SU-DHL-6 (cell line): ENCODE data around the gene SCD5.

Experiments used
- H2AFZ ChIP-seq: fragments of 200-600 bp; sonication (generic); 2 replicates; pipeline ENCODE4 v1.6.1; 2014; ENCODE audit warnings: low read depth, mild to moderate bottlenecking, moderate library complexity, mixed read lengths, antibody characterized with exemption, low read length; ENCODE audit not compliant: severe bottlenecking
- H3F3A ChIP-seq: fragments of 200-600 bp; shearing (Covaris generic); 2 replicates; pipeline ENCODE4 v1.6.0; 2016; ENCODE audit warnings: antibody characterized with exemption, mild to moderate bottlenecking; ENCODE audit not compliant: insufficient read depth
- H3K27ac ChIP-seq: fragments of 200-600 bp; sonication (generic); 2 replicates; pipeline ENCODE4 v1.5.1; 2016; ENCODE audit warnings: low read depth, mild to moderate bottlenecking, low read length, moderate library complexity, mixed read lengths
- H3K27me3 ChIP-seq: fragments of 200-600 bp; sonication (generic), shearing (Covaris generic); 2 replicates; pipeline ENCODE4 v1.6.0; 2014; ENCODE audit warnings: mild to moderate bottlenecking, low read length
- H3K36me3 ChIP-seq: fragments of 200-600 bp; sonication (generic); 2 replicates; pipeline ENCODE4 v1.6.1; 2014; ENCODE audit warnings: mild to moderate bottlenecking, low read length, mixed read lengths
- H3K4me2 ChIP-seq: fragments of 300-600, 200-600 bp; shearing (Covaris generic), sonication (generic); 2 replicates; pipeline ENCODE4 v1.6.0; 2014; ENCODE audit warnings: low read length, low read depth, mild to moderate bottlenecking; ENCODE audit not compliant: poor library complexity, severe bottlenecking
- H3K4me3 ChIP-seq: fragments of 200-600 bp; sonication (generic); 2 replicates; pipeline ENCODE4 v1.5.1; 2014; ENCODE audit warnings: antibody characterized with exemption, low read length, mild to moderate bottlenecking, mixed read lengths; ENCODE audit not compliant: insufficient read depth, poor library complexity, severe bottlenecking
- H3K79me2 ChIP-seq: fragments of 200-600 bp; sonication (generic); 2 replicates; pipeline ENCODE4 v1.6.1; 2014; ENCODE audit warnings: mild to moderate bottlenecking, low read length, moderate library complexity; ENCODE audit not compliant: insufficient read depth
- H3K9ac ChIP-seq: fragments of 200-600 bp; sonication (generic); 2 replicates; pipeline ENCODE4 v1.7.0; 2014; ENCODE audit warnings: mild to moderate bottlenecking, low read length
- H3K9me2 ChIP-seq: fragments of 200-600 bp; sonication (generic); replicated peaks from 2 replicates; pipeline ENCODE4 v1.6.1; 2014; ENCODE audit warnings: low read length; ENCODE audit not compliant: insufficient read depth
- H3K9me3 ChIP-seq: fragments of 200-600 bp; sonication (generic); 2 replicates; pipeline ENCODE4 v1.6.1; 2014; ENCODE audit warnings: low read length, mixed read lengths; ENCODE audit not compliant: insufficient read depth
- H4K20me1 ChIP-seq: fragments of 200-600 bp; sonication (generic); 2 replicates; pipeline ENCODE4 v1.6.1; 2014; ENCODE audit warnings: low read depth, mild to moderate bottlenecking, antibody characterized with exemption, low read length, moderate library complexity, mixed read lengths
- CTCF ChIP-seq: fragments of 200-600 bp; sonication (generic); IDR thresholded peaks from one replicate; pipeline ENCODE4 v1.5.1; 2017; ENCODE audit warnings: antibody characterized with exemption, mild to moderate bottlenecking, low read length, moderate library complexity; ENCODE audit not compliant: insufficient read depth, poor library complexity, severe bottlenecking
- EZH2phosphoT487 ChIP-seq: fragments of 200-600 bp; sonication (generic), shearing (Covaris generic); conservative IDR thresholded peaks from 2 replicates; pipeline ENCODE4 v1.6.1; 2018; ENCODE audit warnings: mild to moderate bottlenecking, antibody characterized with exemption, low read length, moderate library complexity, mixed read lengths

SCD5 gene

GRCh38 chr4:82741188-82741587 is 57.4 kb downstream of the SCD5 start:
- H2AFZ ChIP-seq, result no peak overlapping the region
- H3K4me3 ChIP-seq, result no peak overlapping the region
- H3K79me2 ChIP-seq, result no peaks in the 10 kb centered on the region
- H3K9me2 ChIP-seq, result no peaks in the 10 kb centered on the region
- no peak overlapping the region for H3K9ac ChIP-seq
- H3K9me3 ChIP-seq, result no peaks in the 10 kb centered on the region
- H4K20me1 ChIP-seq, result no peaks in the 10 kb centered on the region
- H3K4me2 ChIP-seq, result no peak overlapping the region
- no peak overlapping the region for H3K27ac ChIP-seq
- H3K36me3 ChIP-seq, result no peaks in the 10 kb centered on the region
- TF ChIP-seq EZH2phosphoT487, result no peak
- no peak for TF ChIP-seq CTCF
- H3K27me3 ChIP-seq, result no peaks in the 10 kb centered on the region
- H3F3A ChIP-seq, result no peaks in the 10 kb centered on the region

GRCh38 chr4:82739287-82740190 is 59.1 kb downstream of the SCD5 start:
- H3K36me3 ChIP-seq, result no peaks in the 10 kb centered on the region
- TF ChIP-seq EZH2phosphoT487 (no peak), CTCF (peak; percentile 82)
- H3K79me2 ChIP-seq, result no peaks in the 10 kb centered on the region
- no peaks in the 10 kb centered on the region for H4K20me1 ChIP-seq
- H3K4me2 ChIP-seq, result no peak overlapping the region
- no peaks in the 10 kb centered on the region for H3K9me3 ChIP-seq
- H3K9me2 ChIP-seq, result no peaks in the 10 kb centered on the region
- H3K27me3 ChIP-seq, result no peaks in the 10 kb centered on the region
- H3K4me3 ChIP-seq, result no peak overlapping the region
- H3K27ac ChIP-seq, result no peak overlapping the region
- no peaks in the 10 kb centered on the region for H3F3A ChIP-seq
- no peak overlapping the region for H3K9ac ChIP-seq
- H2AFZ ChIP-seq, result no peak overlapping the region

GRCh38 chr4:82737354-82737753 is 61.2 kb downstream of the SCD5 start:
- H3K36me3 ChIP-seq, result no peaks in the 10 kb centered on the region
- H3K4me3 ChIP-seq, result no peak overlapping the region
- TF ChIP-seq CTCF (no peak), EZH2phosphoT487 (no peak)
- no peak overlapping the region for H3K27ac ChIP-seq
- no peaks in the 10 kb centered on the region for H3K9me3 ChIP-seq
- H3K9ac ChIP-seq, result no peak overlapping the region
- H3K9me2 ChIP-seq, result no peaks in the 10 kb centered on the region
- H2AFZ ChIP-seq, result no peak overlapping the region
- H4K20me1 ChIP-seq, result no peaks in the 10 kb centered on the region
- no peaks in the 10 kb centered on the region for H3K27me3 ChIP-seq
- no peaks in the 10 kb centered on the region for H3F3A ChIP-seq
- no peak overlapping the region for H3K4me2 ChIP-seq
- H3K79me2 ChIP-seq, result no peaks in the 10 kb centered on the region
